GM21786 (cell line): Measurements from ENCODE around the gene EEF1AKMT3.

ENCODE experiments used
- ATAC-seq: cut with Tn5 transposase; IDR thresholded peaks from one replicate; pipeline ENCODE4 v1.9.1; 2021; ENCODE audit not compliant: unreplicated experiment

The EEF1AKMT3 gene

DNA sequence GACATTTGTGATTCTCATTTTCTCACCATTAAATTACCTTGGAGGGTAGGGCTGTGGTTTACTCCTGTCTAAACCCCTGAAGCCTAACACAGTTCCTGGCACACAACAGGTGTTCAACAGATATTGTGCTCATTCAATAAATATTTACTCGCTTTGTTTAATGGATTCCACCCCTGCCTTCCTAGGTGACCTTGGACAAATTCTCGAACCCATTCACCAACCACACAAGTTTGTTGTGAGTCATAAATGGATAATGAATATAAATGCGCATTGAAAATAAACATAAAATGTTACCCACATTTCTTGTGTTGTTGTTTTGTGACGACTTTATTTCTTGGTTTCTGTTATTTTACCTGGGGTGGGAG is 9.8 kb downstream of the EEF1AKMT3 start:
- no peak for ATAC-seq

DNA sequence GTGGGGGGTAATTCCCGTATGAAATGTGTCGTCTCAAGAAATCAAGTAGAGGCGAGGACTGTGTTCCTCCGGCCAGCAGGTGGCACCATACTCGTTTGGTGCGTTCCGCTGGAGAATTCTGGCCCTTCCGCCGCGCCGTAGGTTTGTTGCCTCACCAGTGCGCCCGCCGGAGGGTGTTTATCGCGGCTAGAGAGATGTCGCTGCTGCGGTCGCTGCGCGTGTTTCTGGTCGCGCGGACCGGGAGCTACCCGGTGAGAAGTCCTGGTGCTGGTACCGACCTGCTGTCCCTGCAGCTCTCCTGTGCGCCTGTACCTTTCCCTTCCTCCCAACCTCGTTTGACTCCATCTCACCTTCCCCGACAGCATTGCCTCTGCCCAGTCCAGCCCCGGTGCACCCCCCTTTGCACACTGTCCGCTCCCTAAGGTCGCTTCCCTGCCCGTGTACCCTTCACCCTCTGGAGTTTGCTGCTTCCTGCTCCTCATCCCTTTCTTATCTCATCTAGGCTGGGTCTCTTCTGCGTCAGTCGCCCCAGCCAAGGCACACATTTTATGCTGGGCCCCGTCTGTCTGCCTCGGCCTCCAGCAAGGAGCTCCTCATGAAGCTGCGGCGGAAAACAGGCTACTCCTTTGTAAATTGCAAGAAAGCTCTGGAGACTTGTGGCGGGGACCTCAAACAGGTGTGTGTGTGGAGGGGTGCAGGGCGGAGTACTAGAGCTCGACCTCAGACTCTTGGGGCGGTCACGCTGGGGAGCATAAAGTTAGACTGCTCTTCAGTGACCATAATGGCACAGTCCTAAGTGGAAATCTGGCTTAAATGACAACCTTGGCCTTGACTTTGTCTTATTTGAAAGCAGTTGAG is 10.4 kb downstream of the EEF1AKMT3 start, which contains the start of gene TSFM:
TSS of gene TSFM (plus strand) at position 180 of the 858 bp plus-strand sequence. CDS start at position 195, 15 bp downstream.
- peak; percentile 76 for ATAC-seq

DNA sequence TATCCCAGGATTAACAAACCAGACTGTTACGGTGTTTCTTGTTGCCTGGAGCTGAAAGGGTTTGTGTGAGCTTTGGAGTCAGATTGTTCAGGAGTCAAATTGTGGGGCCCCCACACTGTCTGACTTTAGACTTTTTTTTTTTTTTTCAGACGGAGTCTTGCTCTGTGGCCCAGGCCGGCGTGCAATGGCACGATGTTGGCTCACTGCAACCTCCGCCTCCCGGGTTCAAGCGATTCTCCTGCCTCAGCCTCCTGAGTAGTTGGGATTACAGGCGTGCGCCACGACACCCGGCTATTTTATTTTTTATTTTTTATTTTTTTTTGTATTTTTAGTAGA is 11.0 kb downstream of the EEF1AKMT3 start:
- no peak for ATAC-seq

DNA sequence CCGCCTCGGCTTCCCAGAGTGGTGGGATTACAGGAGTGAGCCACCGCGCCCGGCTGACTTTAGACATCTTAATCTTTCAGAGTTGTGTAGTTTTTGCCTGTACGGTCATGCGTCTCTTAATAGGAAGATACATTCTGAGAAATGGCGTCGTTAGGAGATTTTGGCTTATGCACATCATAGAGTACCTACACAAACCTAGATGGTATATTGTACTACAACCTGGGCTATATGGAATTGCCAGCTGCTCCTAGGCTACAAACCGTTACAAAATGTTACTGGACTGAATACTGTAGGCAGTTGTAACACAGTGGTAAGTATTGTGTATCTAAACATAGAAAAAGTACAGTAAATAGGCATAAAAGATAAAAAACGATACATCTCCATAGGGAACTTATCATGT is 11.4 kb downstream of the EEF1AKMT3 start:
- no peak for ATAC-seq

DNA sequence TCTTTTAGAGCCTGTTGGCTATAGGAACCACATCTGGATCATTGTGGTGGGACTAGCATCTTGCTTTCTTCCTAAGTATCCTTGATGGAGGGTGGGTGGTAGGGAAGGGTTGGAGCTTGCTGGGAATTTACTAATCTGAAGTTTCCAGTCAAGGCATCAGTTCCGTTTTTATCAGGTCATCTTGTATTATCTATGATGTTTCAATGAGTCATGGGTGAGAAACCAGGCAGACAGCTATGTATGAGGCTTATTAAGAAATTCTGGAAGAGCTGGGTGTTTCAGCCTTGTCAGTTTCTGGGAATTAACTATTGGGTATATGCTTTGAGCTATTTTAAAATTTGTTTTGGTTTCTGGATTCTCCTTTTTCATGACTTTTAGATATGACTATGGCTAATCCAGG is 21.5 kb downstream of the EEF1AKMT3 start:
- ATAC-seq = no peak

DNA sequence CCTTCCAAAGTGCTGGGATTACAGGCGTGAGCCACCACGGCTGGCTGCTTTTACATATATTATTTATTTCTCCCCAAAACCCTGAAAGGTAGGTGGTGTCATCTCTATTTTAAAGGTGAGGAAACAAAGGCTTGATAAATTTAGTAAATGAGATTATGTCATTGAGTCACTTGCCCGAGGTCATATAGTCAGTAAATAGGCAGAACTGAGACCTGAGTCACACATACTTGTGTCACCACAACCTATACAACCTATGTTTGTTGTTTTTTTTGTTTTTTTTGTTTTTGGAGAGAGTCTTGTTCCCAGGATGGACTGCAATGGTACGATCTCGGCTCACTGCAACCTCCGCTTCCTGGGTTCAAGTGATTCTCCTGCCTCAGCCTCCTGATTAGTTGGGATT is 22.9 kb downstream of the EEF1AKMT3 start:
- no peak for ATAC-seq

DNA sequence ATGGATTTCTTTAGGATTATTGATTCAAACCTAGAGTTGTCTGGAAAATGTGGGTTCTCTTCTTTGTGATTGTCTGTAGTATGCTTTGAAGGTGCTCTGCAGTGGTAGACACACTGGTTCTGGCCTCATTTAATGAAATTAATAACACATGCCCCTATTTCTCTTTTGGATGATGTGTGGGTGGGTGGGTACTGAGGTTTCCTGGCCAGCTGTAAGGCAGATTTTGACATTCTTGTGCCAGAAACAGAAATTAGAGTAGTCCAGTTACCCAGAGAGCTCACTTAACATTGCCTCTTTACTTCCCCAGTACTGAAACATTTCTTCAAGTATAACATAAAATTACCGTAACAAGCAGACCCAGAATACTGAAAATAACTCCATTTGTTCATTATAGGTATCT is 24.6 kb downstream of the EEF1AKMT3 start:
- ATAC-seq = no peak

DNA sequence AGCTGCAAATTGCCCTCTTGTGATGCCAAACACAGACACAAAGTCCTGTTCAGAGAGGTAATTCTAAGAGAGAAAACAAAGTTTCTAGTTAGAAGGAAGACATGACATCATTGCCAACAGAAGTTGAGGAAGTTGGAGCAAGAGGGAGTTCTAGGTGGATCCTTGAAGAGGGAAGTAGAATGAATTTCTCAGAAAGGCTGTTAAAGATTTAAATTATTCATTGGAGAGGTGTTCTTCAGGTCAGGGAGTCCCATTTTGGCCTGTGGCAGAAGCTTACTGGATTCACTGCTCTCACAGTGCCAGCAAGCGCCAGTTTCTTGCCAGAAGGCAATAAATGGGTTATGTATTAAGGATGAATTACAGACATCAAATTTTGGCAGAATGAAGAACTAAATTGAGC is 25.5 kb downstream of the EEF1AKMT3 start:
- ATAC-seq = no peak

DNA sequence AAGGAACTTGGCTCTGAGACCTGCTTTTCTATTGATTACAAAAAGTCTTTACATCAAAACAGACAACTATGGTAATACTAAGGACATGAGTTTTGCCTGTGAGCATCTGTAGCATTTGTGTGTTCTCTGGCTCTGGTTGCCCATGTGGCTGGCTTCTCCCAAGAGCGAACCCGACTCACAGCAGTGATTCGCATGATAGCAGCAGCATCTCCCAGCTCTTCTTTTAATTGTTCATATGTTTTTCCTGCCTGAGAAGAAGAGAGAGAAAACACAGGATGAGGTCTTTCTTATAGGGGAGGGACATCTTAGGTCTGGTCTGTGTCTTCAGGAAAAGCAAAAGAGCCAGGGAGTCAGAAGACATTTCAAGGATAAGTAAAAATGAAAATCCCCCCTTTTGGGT is 28.6 kb downstream of the EEF1AKMT3 start:
- ATAC-seq = no peak

DNA sequence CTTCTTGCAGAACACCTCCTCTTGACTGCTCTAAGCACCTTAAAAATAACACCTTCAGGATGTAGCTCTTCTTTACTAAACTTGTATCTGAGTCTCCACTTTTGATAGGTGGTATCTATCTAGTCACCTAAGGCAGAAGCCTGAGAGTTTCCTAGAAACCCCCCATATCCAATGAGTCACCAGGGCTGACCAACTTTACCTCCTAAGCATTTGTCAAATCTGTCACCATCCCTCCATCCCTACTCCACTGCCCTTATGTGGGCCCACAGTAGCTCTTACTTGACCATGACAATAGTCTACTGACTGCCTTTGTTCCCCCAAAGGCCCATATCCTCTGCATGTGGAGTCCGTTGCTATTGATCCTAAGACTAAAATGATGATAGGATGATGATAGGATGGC is 30.2 kb downstream of the EEF1AKMT3 start:
- ATAC-seq = no peak

DNA sequence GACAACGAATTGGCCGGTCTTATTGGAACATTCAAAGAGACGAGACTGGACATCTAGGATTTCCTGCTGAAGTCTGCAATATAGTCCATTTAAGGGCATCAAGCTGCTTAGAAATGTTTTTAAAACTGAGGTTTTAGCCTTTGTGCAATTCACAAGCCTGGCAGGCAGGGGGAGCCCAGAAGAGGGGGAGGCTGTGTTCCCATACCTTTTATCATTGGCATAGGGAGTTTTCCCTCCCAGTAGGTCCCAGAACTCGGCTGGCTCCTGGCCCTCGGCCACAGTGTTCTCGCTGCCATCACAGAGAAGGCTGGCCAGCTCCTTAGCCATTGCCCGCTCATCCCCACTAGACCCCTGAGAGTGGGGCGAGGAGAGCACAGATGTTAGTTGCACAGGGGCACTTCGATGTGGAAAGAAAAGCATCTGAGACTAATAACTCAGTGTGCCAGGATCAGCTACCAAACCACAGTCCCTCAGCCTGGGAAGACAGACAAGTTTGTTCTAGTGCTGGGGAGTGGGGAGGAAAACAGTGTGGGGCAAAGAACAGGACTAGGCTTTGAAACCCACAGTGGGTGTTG is 31.0 kb downstream of the EEF1AKMT3 start:
- no peak for ATAC-seq

DNA sequence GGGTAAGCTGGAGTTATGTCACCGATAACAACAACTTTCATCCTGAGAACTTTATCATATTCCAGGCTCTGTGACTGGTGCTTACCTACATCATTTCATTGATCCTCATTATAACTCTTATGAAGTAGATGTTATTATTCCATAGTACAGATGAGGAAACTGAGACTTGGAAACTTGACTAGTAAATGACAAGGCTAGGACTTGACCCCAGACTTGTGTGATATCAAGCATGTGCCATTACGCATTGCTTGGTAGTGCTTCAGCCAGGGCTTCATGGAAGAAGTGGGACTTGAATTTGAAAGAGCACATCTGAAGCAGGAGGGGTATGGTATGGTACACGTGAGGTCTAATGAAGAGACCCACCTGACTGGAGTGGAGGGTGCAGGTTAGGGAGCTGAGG is 34.3 kb downstream of the EEF1AKMT3 start:
- ATAC-seq = no peak

DNA sequence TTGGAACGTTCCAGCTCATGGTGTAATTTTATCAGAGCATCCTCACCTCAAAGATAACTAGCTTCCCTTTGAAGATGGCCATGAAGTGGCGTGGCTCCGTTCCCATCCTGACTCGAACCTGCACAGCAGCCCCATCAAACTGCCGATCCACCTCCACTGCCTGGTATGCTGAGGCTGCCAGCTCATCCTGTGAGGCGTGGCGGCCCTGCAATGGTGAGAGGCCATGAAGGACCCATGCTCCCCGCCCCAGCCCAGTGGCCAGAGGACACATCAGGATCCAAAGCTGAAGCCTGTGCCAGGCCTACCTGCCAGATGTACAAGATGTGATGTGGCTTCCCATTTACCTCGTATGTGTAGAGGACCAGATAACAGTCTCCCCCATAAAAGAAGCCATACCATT is 34.9 kb downstream of the EEF1AKMT3 start:
- ATAC-seq = no peak

DNA sequence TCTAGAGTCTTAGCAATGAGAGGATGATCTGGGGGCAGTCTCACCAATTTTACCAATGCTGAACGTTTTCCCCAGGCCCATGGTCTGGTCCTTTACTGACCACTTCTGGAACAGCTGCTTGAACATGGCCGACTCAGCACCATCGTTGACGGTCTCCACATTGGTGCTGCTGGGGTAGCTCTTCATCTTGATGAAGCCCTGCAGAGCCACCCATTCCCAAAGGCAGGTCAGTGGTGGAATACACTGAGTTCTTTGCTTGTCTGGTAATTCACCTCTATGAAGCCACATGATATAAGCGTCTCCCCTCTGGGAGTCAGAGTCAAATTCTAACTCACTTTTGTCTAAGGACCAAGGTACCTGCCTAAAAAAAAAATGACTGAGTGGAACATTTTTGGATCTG is 35.9 kb downstream of the EEF1AKMT3 start:
- ATAC-seq = no peak

DNA sequence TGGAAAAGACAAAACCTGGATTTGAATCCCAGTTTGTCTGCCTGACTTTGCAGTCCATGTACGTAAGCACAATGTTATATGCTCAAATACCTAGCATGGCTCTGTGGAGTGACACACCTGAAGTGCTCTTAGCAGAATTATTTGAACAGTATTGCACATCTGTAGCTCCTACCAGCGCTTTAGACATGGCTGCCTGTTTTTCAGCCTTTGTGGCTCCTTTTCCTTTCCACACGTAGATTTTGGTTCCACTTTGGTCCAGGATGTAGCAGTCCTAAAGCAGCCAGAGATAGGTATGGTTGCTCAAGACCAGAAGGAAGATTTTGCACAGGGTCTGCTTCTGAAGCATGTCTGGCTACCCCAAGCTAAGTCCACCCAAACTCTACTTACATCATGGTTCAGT is 37.0 kb downstream of the EEF1AKMT3 start:
- no peak for ATAC-seq

DNA sequence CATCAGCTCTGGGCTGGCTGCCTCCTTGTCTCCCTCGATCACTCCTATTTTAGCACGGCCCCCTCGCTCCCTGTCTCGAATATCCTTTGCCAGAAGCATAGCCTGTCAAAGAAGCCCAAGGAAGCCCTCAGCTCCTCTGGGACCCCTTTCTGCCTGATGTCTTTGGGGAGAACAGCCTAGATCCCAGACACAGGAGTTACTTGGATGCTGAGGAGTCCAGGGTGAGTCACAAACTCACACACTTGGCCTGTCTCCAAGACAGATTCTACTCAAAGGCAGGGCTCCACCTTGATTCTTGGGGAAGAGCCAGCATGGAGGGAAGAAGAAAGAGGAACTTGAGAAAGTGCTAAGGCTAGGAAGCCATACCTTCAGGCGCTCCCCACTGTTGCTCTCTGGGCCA is 38.0 kb downstream of the EEF1AKMT3 start:
- ATAC-seq = no peak

DNA sequence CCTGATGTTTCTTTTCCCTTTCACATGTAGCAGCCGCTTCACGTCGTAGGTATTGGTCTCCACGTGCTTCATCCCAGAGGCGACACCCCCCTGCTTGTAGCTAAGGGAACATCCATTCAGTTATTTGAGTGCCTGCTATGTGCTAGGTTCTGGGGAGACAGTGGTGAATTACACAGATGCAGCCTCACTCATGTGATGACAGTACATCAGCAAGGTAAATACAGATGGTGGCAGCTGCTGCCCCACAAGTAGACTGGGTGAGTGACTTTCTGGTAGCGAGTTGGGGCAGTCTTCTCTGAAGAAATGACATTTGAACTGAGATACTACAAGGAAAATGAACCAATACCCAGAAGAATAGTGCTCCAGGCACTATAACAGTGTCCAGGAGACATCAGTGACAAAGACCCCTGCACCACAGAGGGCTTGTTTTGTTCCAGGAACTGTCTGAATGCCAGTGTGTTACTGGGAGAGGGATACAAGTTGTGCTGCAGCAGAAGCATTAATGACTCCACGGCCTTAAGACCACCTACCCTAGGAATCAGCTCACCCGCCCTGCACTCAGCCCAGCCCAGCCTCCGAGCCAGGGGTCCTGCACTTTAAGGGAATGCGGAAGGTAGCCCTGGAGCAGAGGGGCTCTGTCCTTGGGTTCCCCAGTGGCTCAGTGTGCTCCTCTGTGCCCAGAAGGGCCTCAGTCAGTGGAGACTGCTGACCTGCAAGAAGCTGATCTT is 38.8 kb downstream of the EEF1AKMT3 start:
- ATAC-seq = no peak

DNA sequence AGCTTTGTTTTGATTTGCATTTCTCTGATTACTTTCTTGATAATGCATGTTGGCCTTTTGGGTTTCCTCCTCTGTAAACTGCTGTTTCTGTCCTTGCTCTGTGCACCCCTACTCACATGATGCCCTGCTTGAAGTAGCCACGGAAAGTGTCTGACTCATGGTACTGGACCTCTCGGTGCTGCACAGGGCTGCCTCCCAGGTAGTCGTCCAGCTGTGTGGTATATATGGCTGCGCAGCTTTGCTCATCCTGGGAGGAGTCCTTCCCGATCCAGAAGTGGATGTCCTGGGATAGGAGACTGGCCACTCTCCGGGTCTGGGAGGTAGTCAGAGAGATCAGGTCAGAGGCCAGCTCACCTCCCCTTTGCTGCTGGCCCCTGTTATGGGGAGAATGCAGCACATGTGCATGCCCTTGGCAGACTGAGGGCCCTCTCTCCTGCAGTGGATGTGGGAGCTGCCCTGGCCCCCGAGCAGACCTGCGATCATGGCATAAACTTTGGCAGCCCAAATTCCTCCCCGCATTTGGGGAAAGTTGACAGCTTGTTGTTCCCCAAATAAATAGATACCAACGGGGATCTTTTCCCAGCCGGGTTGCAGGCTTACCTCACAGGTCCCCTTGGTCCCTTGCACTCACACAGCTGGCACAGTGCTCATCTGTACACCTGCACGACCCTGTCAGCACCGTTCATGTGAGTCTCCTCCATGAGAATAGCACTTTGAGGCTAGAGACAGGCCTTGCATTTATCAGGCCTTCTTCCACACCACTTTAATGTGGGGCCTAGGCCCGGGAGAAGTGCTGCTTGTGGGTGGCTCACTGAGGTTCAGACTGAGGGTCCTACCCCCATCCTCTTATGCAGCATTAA is 40.9 kb downstream of the EEF1AKMT3 start:
- no peak for ATAC-seq

DNA sequence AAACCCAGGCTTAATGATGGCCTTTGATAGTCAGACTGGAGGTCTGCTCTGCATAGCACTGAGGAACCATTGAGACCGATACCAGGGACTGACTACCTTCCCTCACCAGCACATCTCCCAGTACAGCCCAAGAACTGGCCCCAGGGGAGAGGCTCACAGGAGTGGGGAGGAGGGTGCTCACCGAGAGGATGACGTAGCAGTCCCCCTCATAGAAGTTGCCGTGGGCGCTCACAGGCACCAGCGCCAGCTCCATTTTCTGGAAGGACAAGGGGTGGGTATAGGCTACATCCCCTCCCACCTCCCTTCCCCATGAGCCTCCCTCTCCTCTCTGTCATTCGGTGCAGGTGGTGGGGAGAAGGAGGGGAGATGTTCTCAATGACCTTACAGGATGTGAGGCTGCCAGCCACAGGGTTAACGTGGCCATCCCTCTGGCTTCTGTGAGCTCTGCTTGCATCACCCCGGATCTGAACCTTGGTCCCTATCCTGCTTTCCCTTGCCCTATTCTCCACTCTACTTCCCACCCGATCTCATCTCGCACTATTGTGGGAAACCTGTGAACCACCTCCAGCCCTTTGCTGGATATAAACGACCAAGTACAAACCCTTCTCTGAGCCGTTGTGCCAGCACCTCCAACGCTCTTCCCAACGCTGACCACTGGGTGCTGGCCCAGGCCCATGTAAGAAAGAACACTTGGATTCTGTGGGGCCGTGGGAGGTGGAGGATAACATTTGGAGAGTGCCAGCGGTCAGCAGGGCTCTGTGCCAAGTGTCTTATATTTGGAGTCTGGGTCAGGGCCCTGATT is 41.8 kb downstream of the EEF1AKMT3 start:
- no peak for ATAC-seq

DNA sequence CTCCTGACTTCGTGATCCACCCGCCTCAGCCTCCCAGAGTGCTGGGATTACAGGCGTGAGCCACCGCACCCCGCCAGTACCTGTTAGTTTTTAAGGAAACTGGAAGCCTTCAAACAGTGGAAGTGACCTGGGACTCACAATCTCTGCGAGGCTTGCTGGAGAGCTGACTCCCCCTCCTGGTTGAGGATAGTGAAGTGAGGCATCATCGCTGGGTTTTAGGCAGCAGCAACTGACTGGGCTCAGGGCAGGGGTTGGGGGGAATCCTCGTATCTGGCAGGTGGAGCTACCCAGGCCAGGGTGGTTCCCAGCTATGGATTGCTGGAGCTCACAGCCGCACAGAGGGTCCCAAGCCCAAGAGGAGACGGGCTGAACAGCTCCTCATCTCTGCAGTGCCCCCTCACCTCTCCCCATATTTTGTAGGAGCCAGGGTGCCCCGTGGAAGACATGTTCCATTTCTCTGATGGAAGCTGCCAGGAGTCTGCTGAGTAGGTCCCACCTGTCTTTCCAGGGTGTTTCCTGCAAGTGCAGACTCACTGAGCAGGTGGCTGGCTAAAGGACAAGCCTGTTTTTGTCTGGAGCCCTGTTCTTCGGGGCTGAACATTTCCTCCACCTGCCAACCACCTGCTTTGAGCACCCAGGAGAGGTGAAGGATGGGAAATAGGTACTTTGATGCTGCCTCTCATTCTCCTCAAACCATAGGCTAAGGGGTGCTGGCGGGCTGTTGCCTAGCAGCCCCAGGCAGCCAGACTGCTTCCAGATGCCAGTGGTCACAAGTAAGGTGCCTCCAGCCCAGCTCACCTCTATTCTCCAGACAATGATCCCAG is 43.0 kb downstream of the EEF1AKMT3 start:
- ATAC-seq = no peak
